GM21619 (cell line): ENCODE results near the gene PEX11G.

Source experiments
- ATAC-seq: cut with Tn5 transposase; IDR thresholded peaks from one replicate; pipeline ENCODE4 v1.9.1; 2021; ENCODE audit not compliant: unreplicated experiment

PEX11G gene

GRCh38 chr19:7500811-7501450 is 12.1 kb upstream of the PEX11G start:
- ATAC-seq, result no peak

- ATAC-seq, result no peak
These were observed 8.5 kb upstream of the PEX11G start for GRCh38 chr19:7497292-7497691.

- ATAC-seq, result no peak
These were observed 5.7 kb upstream of the PEX11G start for GRCh38 chr19:7494416-7495098.

- ATAC-seq, result no peak
These were observed 3.7 kb upstream of the PEX11G start for GRCh38 chr19:7492558-7492957.

GRCh38 chr19:7492142-7492541 is 3.3 kb upstream of the PEX11G start:
- ATAC-seq, result no peak

GRCh38 chr19:7489609-7490044 is 792 bp upstream of the PEX11G start:
- ATAC-seq, result no peak

GRCh38 chr19:7486923-7487322 is 1.9 kb downstream of the PEX11G start:
- ATAC-seq, result no peak

- no peak for ATAC-seq
These were observed 5.1 kb downstream of the PEX11G start for GRCh38 chr19:7483720-7484201.

GRCh38 chr19:7482584-7483439 is 6.0 kb downstream of the PEX11G start:
- ATAC-seq, result no peak

GRCh38 chr19:7480970-7481255 is 7.9 kb downstream of the PEX11G start:
- no peak for ATAC-seq

GRCh38 chr19:7480222-7480969 is 8.4 kb downstream of the PEX11G start:
- ATAC-seq, result no peak

GRCh38 chr19:7478843-7479227 is 10.0 kb downstream of the PEX11G start:
- no peak for ATAC-seq

- ATAC-seq, result no peak
These were observed 10.5 kb downstream of the PEX11G start for GRCh38 chr19:7478173-7478842.

- ATAC-seq, result no peak
These were observed 11.1 kb downstream of the PEX11G start for GRCh38 chr19:7477758-7478157.

GRCh38 chr19:7476777-7477494 is 11.9 kb downstream of the PEX11G start:
- ATAC-seq, result no peak

GRCh38 chr19:7476241-7476640 is 12.6 kb downstream of the PEX11G start:
- no peak for ATAC-seq

- ATAC-seq, result no peak
These were observed 13.2 kb downstream of the PEX11G start for GRCh38 chr19:7475665-7476064.

- no peak for ATAC-seq
These were observed 16.9 kb downstream of the PEX11G start for GRCh38 chr19:7471696-7472615.
